HepG2 (cell line): Measurements from ENCODE around the gene TUBG2. TPM values are rescaled to one million over a fixed set of nuclear protein-coding genes. Genes with fewer than 3 reads are reported as not detected.

ENCODE experiments used
- CHD4 ChIP-seq: fragments of 200-600 bp; sonication (generic); IDR thresholded peaks from 2 replicates; pipeline ENCODE4 v1.7.0; 2017; ENCODE audit warnings: mild to moderate bottlenecking, low read length, borderline replicate concordance
- DMAP1 ChIP-seq: IDR thresholded peaks from 2 replicates; pipeline ENCODE4 v1.6.1; 2016
- FOXC1 ChIP-seq: sonication (generic); formaldehyde crosslinking; IDR thresholded peaks from 2 replicates; pipeline ENCODE4 v1.8.0; 2022; ENCODE audit warnings: mild to moderate bottlenecking, missing genetic modification reagents, borderline replicate concordance
- FOXK2 ChIP-seq: fragments of 450-650 bp; IDR thresholded peaks from 2 replicates; pipeline ENCODE4 v1.6.1; 2016
- GFI1 ChIP-seq: sonication (generic); formaldehyde crosslinking; IDR thresholded peaks from 2 replicates; pipeline ENCODE4 v1.5.0; 2020; ENCODE audit warnings: missing genetic modification reagents, mild to moderate bottlenecking, borderline replicate concordance
- HDAC2 ChIP-seq: sonication (generic); formaldehyde crosslinking; IDR thresholded peaks from 2 replicates; pipeline ENCODE4 v1.4.0; 2020; ENCODE audit warnings: missing genetic modification reagents
- IKZF1 ChIP-seq: fragments of 450-650 bp; IDR thresholded peaks from 2 replicates; pipeline ENCODE4 v1.7.1; 2016
- KLF12 ChIP-seq: sonication (generic); formaldehyde crosslinking; IDR thresholded peaks from 2 replicates; pipeline ENCODE4 v1.4.0; 2020; ENCODE audit warnings: missing genetic modification reagents, borderline replicate concordance
- KMT2B ChIP-seq: IDR thresholded peaks from 2 replicates; pipeline ENCODE4 v1.6.1; 2016; ENCODE audit warnings: missing genetic modification reagents, missing compliant biosample characterization
- MED8 ChIP-seq: sonication (generic); formaldehyde crosslinking; IDR thresholded peaks from 2 replicates; pipeline ENCODE4 v1.8.1; 2023; ENCODE audit warnings: mild to moderate bottlenecking, missing genetic modification reagents; ENCODE audit not compliant: insufficient replicate concordance
- RBFOX2 ChIP-seq: fragments of 200-400 bp; formaldehyde crosslinking; IDR thresholded peaks from 2 replicates; pipeline ENCODE4 v1.6.1; 2017; ENCODE audit warnings: low read depth, mild to moderate bottlenecking, low read length
- SP2 ChIP-seq: sonication (generic); formaldehyde crosslinking; IDR thresholded peaks from 2 replicates; pipeline ENCODE4 v1.5.1; 2020; ENCODE audit warnings: mild to moderate bottlenecking, missing genetic modification reagents
- SRF ChIP-seq: IDR thresholded peaks from 2 replicates; pipeline ENCODE4 v1.6.1; 2011; ENCODE audit warnings: mild to moderate bottlenecking, low read depth, low read length, moderate library complexity
- SRSF1 ChIP-seq: fragments of 200-400 bp; formaldehyde crosslinking; optimal IDR thresholded peaks from 2 replicates; pipeline ENCODE3; 2017; ENCODE audit warnings: mild to moderate bottlenecking, low read depth, low read length, moderate library complexity
- TBX2 ChIP-seq: sonication (generic); formaldehyde crosslinking; IDR thresholded peaks from 2 replicates; pipeline ENCODE4 v1.5.0; 2020; ENCODE audit warnings: missing genetic modification reagents, mild to moderate bottlenecking, borderline replicate concordance
- ZNF101 ChIP-seq: sonication (generic); formaldehyde crosslinking; IDR thresholded peaks from 2 replicates; pipeline ENCODE4 v1.4.0; 2020; ENCODE audit warnings: mild to moderate bottlenecking, low read depth, missing genetic modification reagents, borderline replicate concordance
- ZNF235 ChIP-seq: sonication (generic); formaldehyde crosslinking; IDR thresholded peaks from 2 replicates; pipeline ENCODE4 v1.8.1; 2023; ENCODE audit warnings: mild to moderate bottlenecking, missing genetic modification reagents, borderline replicate concordance
- ZNF468 ChIP-seq: sonication (generic); formaldehyde crosslinking; IDR thresholded peaks from 2 replicates; pipeline ENCODE4 v1.8.0; 2022; ENCODE audit warnings: mild to moderate bottlenecking, moderate library complexity, missing genetic modification reagents
- polyA plus RNA-seq, 8 experiments: library from polyadenylated mRNA; depleted of rRNA in 3 of 8; stranded (reverse) in 7 of 8; unstranded in 1 of 8; fragments of >200 nt; fragmentation: Illumina TruSeq in 4 of 8; extraction: Trizol in 4 of 8; gene quantifications; 2 replicates each; pipeline versions ENCODE4 v1.2.1 to v1.2.3, GENCODE V29; 2011 to 2016; ENCODE audit warnings: low read depth in 4 of 8, missing spikeins in 1 of 8, mixed read lengths in 1 of 8; ENCODE audit not compliant: insufficient read depth in 1 of 8
- total RNA-seq, 5 experiments: library from RNA; depleted of rRNA; stranded (reverse); fragments of >200 nt; fragmentation: Illumina TruSeq; extraction: Trizol; gene quantifications; 2 replicates each; pipeline ENCODE4 v1.2.3, GENCODE V29; 2016; ENCODE audit warnings: low read depth in 1 of 5
- TF ChIP-seq, protein P1 (sequence below): sonication (generic); formaldehyde crosslinking; IDR thresholded peaks from 2 replicates; pipeline ENCODE4 v1.4.0; 2020; ENCODE audit warnings: mild to moderate bottlenecking, missing genetic modification reagents
- TF ChIP-seq, protein P2 (sequence below): sonication (generic); formaldehyde crosslinking; IDR thresholded peaks from 2 replicates; pipeline ENCODE4 v1.4.0; 2020; ENCODE audit warnings: mild to moderate bottlenecking, missing genetic modification reagents

Gene TUBG2
- total and polyA plus RNA-seq, 2 of the 13 experiments (the other 11 are each of a cell fraction or from before 2014, with no cell fraction given) = 16.0 to 42.3 TPM

DNA sequence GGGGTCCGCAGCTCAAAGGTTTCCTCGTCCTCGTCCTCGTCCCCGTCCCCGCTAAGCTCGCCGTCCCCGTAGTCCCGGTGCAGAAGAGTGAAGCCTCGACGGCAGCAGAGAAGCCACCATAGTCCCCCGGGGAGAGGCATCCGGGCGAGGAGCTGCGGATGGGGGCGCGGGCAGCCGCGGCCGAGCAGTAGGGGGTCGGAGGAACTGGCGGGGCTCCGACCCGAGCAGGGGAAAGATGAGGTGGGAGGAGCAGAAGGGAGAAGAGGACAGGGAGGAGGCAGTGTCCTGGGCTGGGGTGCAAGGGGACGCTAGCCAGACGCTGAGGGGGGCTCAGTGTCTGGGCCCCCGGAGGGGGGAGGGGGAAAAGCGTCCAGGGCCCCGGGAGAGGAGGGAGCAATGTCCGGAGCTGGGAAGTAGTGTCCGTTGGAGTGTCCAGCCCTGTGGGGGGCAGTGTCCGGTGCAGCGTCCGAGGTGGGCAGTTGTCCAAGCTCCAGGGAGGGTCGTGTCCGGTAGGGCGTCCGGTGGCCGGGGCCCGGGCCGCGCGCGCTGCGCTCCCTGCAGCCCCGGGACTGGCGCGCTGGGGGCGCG, 17.4 kb downstream of the TUBG2 start, which contains the start of gene PLEKHH3 (continued):
- TF ChIP-seq, protein P1, sequence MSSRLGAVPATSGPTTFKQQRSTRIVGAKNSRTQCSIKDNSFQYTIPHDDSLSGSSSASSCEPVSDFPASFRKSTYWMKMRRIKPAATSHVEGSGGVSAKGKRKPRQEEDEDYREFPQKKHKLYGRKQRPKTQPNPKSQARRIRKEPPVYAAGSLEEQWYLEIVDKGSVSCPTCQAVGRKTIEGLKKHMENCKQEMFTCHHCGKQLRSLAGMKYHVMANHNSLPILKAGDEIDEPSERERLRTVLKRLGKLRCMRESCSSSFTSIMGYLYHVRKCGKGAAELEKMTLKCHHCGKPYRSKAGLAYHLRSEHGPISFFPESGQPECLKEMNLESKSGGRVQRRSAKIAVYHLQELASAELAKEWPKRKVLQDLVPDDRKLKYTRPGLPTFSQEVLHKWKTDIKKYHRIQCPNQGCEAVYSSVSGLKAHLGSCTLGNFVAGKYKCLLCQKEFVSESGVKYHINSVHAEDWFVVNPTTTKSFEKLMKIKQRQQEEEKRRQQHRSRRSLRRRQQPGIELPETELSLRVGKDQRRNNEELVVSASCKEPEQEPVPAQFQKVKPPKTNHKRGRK (CRISPR knock-in tag) = no peak
- TF ChIP-seq HDAC2 (CRISPR knock-in tag) (peak; percentile 16; the same call in 1 of the 2 replicates), CHD4 (no peak), ZNF235 (CRISPR knock-in tag) (peak; percentile 53; the same call in 1 of the 2 replicates), IKZF1 (no peak), SRF (no peak), ZNF468 (CRISPR knock-in tag) (no peak), DMAP1 (CRISPR knock-in tag) (0 out of 2 replicates have a peak, but pooled peaks have one; percentile 1), FOXK2 (no peak), MED8 (no peak), SP2 (CRISPR knock-in tag) (no peak), ZNF101 (CRISPR knock-in tag) (no peak; the same call in 1 of the 2 replicates), KLF12 (CRISPR knock-in tag) (peak; percentile 83; the same call in 1 of the 2 replicates), FOXC1 (CRISPR knock-in tag) (peak; percentile 66; the same call in 1 of the 2 replicates), TBX2 (CRISPR knock-in tag) (no peak; the same call in none of the 2 replicates), KMT2B (no peak), SRSF1 (peak; percentile 96), GFI1 (CRISPR knock-in tag) (no peak), RBFOX2 (peak; percentile 76)
- TF ChIP-seq, protein P2, sequence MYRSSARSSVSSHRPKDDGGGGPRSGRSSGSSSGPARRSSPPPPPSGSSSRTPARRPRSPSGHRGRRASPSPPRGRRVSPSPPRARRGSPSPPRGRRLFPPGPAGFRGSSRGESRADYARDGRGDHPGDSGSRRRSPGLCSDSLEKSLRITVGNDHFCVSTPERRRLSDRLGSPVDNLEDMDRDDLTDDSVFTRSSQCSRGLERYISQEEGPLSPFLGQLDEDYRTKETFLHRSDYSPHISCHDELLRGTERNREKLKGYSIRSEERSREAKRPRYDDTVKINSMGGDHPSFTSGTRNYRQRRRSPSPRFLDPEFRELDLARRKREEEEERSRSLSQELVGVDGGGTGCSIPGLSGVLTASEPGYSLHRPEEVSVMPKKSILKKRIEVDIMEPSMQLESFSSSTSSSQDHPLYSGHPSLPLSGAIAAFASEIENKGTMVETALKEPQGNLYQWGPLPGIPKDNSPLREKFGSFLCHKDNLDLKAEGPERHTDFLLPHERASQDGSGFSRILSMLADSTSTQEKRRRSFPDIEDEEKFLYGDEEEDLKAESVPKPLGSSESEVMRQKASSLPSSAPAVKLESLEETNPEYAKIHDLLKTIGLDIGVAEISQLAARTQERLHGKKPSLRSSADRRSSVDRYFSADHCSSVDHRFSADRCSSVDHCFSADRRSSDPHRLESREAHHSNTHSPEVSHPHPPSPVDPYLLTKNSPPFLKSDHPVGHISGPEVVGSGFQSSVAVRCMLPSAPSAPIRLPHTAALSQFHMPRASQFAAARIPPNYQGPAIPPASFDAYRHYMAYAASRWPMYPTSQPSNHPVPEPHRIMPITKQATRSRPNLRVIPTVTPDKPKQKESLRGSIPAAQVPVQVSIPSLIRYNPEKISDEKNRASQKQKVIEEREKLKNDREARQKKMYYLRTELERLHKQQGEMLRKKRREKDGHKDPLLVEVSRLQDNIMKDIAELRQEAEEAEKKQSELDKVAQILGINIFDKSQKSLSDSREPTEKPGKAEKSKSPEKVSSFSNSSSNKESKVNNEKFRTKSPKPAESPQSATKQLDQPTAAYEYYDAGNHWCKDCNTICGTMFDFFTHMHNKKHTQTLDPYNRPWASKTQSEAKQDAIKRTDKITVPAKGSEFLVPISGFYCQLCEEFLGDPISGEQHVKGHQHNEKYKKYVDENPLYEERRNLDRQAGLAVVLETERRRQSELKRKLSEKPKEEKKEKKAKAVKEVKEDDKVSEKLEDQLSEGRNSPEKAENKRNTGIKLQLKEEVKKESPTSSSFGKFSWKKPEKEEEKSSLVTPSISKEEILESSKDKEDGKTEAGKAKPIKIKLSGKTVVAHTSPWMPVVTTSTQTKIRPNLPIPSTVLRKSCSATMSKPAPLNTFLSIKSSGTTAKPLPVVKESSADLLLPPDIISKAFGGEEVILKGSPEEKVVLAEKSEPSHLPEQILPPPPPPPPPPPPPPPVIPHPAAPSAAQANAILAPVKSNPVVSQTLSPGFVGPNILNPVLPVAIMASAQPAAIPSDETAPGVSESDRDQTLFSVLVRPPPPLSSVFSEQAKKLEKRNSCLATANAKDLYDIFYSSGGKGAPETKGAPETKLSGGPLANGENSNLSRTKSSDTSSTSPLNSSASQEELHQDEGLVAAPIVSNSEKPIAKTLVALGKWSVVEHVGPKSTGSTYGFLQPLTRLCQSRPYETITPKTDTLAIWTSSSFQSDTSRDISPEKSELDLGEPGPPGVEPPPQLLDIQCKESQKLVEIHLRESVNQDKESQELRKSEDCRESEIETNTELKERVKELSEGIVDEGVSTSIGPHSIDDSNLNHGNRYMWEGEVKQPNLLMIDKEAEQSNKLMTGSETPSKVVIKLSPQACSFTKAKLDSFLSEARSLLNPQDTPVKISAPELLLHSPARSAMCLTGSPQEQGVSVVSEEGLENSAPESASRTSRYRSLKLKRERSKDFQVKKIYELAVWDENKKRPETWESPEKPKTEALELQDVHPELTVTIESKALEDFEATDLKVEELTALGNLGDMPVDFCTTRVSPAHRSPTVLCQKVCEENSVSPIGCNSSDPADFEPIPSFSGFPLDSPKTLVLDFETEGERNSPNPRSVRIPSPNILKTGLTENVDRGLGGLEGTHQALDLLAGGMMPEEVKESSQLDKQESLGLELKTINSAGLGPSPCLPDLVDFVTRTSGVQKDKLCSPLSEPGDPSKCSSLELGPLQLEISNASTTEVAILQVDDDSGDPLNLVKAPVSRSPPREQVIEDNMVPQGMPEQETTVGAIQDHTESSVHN = no peak
